HG03460 (cell line): ENCODE measurements around the gene TRAF4.
"Not testable (repeated sequence)": the region's sequence is repeated elsewhere in the genome, so short reads cannot be mapped to it uniquely, and the experiment has no call there.

Experiments
- ATAC-seq: cut with Tn5 transposase; IDR thresholded peaks from one replicate; pipeline ENCODE4 v1.9.1; 2021; ENCODE audit not compliant: unreplicated experiment

Gene TRAF4

DNA sequence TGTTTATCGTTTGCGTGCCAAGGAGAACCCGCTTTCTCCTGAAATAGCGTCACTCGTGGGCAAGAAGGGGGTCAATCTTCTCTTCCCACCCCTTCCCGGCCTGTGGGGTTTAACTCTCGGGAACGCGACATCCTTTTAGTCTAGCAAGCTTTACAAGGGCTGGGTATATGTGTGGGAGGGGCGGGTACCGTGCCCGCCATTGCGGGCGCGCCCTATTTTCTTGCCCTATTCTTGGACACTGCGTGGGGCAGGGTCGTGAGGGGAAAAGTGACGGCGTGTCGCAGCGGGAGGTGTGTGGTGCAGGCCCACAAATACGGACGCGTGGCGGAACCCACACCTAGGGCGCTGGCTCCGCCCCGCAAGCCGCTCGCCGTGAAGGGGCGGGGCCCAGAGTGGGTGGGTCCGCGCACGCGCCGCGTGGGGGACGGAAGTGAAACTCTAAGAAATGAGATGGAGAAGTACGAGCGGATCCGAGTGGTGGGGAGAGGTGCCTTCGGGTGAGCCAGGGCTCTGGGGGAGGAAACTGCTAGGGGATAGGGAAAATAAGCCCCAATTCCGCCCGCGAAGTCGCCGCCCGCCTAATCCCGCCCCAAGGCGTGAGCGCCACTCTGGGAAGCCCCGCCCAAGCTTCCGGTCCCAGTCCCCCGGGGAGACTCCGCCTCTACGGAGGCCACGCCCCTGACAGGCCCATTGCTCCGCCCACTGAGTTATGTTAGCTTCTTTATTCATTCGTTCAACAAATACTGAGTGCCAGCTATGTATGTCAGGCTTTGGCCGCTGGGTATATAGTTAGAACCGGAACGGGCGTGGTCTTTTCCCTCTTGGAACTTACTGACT lies 15.2 kb upstream of the TRAF4 start, which contains the start of gene NEK8:
Gene NEK8 (plus strand): TSS at position 425 of the 837 bp plus-strand sequence. CDS start 26 bp downstream, at position 451.
- ATAC-seq, result peak; percentile 35

DNA sequence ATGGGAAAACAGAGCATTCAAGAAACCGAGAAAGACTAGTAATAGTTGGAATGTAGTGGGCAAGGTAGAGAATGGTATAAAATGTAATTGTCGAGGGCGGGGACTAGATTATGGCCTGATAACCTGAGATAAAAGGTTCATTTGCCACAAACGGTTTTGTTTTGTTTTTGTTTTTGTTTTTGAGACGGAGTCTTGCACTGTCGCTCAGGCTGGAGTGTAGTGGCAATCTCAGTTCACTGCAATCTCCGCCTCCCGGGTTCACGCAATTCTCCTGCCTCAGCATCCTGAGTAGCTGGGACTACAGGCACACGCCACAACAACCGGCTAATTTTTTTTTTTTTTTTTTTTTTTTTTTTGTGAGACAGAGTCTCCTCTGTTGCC lies 13.9 kb upstream of the TRAF4 start:
- no peak for ATAC-seq

DNA sequence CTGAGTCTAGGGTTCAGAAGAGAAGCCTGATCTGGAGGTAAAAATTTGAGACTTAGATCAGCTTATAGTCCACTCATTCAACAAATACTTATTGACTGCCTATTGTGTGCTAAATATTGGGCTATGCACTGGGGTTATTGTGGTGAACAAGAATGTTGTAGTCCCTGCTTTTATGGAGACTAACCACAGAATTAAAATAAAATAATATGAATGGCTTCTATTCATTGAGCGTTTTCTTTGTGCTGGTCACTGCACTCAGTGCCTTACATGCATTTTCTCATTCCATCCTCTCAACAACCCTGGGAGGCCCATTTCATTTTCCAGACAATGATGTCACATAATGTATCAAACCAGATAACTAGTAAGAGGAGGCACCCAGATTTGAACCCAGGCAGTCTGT lies 10.5 kb upstream of the TRAF4 start:
- no peak for ATAC-seq

DNA sequence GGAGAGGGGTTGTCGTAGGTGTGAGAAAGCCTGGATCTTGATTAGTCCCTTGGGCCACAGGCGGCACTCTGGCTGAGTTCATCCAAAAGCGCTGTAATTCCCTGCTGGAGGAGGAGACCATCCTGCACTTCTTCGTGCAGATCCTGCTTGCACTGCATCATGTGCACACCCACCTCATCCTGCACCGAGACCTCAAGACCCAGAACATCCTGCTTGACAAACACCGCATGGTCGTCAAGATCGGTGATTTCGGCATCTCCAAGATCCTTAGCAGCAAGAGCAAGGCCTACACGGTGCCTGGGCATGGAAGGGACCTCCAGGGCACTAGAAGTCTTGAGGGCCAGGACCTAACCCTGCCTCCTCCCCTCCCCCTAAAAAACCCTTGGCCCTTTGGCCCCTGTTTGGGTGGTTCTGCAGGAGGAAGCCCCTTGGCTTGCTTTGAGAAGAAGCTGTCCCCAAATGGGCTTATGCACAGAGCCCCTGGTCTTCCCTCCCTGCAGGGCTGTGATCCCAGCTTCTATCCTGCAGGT lies 9.0 kb upstream of the TRAF4 start:
- ATAC-seq, result no peak

DNA sequence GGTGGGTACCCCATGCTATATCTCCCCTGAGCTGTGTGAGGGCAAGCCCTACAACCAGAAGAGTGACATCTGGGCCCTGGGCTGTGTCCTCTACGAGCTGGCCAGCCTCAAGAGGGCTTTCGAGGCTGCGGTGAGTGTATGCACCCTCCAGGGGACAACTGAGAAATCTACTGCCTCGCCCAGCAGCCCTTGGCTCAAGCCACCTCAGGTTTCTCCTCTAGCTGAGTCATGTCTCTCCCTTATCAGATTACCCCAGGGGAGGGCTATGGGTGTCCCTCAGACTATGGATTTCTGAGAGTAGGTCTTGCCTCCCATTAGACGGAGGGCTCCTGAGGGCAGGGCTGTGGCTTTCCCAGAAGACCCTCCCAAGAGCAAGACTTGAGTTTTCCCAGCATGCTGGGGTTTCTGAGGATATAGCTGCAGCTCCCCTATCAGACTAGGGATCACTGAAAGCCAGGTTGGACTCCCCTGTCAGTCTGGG lies 8.5 kb upstream of the TRAF4 start:
- ATAC-seq, result no peak

DNA sequence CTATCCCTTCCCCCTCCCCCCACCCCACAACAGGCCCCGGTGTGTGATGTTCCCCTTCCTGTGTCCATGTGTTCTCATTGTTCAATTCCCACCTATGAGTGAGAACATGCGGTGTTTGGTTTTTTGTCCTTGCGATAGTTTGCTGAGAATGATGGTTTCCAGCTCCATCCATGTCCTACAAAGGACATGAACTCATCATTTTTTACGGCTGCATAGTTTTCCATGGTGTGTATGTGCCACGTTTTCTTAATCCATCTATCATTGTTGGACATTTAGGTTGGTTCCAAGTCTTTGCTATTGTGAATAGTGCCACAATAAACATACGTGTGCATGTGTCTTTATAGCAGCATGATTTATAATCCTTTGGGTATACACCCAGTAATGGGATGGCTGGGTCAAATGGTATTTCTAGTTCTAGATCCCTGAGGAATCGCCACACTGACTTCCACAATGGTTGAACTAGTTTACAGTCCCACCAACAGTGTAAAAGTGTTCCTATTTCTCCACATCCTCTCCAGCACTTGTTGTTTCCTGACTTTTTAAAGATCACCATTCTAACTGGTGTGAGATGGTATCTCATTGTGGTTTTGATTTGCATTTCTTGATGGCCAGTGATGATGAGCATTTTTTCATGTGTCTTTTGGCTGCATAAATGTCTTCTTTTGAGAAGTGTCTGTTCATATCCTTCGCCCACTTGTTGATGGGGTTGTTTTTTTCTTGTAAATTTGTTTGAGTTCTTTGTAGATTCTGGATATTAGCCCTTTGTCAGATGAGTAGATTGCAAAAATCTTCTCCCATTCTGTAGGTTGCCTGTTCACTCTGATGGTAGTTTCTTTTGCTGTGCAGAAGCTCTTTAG lies 7.7 kb upstream of the TRAF4 start:
- not testable (repeated sequence) for ATAC-seq

DNA sequence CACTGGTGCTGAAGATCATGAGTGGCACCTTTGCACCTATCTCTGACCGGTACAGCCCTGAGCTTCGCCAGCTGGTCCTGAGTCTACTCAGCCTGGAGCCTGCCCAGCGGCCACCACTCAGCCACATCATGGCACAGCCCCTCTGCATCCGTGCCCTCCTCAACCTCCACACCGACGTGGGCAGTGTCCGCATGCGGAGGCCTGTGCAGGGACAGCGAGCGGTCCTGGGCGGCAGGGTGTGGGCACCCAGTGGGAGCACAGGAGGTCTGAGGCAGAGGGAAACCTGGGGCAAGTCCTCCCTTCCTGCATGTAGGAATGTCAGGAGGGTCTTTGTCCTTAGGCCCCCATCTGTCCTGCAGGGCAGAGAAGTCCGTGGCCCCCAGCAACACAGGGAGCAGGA lies 6.5 kb upstream of the TRAF4 start:
- no peak for ATAC-seq

DNA sequence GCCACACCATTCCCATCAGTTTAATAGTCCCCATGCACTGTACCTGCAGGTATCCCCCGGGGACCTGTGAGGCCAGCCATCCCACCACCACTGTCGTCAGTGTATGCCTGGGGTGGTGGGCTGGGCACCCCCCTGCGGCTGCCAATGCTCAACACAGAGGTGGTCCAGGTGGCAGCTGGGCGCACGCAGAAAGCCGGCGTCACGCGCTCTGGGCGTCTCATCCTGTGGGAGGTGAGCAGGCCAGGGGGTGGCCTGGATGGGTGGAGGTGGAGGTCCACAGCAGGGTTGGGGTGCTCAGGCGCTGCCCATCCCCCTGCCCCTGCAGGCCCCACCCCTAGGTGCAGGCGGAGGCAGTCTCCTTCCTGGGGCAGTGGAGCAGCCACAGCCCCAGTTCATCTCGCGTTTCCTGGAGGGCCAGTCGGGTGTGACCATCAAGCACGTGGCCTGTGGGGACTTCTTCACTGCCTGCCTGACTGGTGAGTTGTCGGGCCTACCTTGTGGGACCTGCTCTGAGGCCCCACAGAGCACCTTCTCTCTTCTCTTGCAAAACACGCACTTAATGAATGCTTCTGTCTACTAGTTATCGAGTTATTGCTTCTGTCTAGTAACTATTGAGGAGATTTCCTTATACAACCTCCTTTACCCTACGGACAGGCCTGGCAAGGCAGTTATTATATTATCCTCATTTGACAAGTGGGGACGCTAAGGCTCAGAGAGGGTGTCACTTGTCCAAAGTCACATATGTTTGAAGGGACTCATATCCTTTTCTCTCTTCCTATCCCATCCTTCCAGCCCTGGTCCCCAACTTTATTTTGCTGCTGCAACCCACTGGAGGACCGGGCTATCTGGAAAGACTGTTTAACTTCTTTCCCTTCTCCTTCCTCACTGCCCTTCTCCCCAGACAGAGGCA lies 5.8 kb upstream of the TRAF4 start:
- peak; percentile 61 for ATAC-seq

DNA sequence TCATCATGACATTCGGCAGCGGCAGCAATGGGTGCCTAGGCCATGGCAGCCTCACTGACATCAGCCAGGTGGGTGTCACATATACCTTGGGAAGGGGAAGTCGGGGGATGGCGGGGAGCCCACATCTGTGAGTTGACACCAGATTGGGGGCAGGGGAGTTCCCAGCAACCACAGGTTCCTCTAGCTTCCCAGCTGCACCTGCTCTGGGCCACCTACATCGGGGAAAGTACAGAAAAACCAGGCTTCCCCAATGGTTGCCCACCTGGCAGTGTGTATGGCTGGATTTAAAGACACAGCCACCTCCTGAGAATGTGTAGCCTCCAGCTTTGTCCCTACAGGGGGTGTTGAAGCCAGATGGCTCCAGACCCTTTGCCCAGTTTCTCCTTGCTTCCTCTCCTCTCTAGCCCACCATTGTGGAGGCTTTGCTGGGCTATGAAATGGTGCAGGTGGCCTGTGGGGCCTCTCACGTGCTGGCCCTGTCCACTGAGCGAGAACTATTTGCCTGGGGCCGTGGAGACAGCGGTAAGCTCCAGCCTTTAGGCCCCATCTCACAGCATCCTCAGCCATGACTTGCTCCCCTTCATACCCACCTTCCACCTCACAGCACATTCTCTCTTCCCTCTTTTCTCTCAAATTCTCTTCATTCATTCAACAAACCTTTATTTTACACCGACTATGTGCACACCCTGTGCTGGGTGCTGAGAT lies 5.0 kb upstream of the TRAF4 start:
- no peak for ATAC-seq

DNA sequence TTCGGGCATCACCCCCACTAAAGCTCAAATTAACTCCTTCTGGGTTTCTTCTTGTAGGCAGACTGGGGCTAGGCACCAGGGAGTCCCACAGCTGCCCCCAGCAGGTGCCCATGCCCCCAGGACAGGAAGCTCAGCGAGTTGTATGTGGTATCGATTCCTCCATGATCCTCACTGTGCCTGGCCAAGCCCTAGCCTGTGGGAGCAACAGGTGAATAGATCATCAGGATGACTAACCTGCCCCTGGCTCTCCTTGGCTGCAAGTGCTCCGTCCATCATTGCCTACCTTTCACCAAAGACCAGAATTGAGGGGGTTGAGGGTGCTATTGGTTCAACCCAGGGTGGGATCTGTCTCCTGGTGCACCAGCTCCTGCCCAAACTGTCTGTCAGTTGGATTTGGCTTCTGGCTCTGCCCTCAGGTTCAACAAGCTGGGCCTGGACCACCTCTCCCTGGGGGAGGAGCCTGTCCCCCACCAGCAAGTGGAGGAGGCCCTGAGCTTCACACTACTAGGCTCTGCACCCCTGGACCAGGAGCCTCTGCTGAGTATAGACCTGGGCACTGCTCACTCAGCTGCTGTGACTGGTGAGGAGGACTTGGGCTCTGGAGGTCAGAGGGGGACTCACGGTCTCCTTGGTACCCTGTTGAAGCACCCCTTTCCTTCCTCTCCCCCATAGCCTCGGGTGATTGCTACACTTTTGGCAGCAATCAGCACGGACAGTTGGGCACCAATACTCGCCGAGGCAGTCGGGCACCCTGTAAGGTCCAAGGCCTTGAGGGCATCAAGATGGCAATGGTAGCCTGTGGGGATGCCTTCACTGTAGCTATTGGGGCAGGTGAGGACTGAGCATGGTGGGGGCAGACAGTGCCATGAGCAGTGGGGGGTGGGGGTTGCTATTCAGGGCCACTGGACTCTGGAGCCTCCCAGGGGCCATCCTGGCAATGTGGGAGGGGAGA lies 3.1 kb upstream of the TRAF4 start:
- no peak for ATAC-seq

DNA sequence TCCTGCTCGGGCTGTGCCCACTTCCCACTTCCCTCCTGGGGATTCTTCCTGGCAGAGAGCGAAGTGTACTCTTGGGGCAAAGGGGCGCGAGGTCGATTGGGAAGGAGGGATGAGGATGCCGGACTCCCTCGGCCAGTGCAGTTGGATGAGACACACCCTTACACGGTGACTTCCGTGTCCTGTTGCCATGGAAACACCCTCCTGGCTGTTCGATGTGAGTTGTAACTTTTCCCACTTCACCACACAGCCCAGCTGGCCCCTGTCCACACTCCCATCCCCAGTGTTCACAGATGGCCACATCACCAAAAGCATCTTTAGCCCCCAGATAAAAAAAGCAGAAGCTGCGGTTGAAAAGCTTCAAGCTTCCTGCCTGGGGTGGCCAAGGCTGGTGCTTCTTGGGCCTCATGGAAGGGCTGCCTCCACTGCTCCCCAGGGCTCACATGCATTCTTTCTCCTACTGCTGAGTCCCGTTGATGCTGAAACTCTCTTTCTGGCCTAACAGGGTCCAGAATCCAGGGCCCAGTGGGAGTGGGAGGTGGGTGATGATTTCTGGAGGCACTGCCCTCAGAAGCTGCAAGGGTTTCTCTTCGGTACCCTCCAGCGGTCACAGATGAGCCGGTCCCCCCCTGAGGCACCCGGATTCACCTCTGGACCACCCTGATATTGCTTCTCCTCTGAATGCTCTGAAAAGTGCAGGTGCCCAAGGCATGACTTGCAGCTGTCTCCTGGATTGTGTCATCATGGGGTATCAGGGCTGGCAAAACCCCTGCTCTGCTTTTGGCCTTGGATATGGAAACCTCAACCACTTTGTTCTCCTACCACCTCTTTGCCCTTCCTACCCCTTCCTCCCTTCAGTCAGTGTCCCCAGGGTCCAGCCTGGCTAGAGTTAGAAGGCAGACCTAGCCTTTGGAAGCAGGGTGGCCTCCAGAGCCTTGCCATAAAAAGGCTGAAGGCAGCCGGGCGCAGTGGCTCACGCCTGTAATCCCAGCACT lies 2.2 kb upstream of the TRAF4 start:
- ATAC-seq, result no peak

DNA sequence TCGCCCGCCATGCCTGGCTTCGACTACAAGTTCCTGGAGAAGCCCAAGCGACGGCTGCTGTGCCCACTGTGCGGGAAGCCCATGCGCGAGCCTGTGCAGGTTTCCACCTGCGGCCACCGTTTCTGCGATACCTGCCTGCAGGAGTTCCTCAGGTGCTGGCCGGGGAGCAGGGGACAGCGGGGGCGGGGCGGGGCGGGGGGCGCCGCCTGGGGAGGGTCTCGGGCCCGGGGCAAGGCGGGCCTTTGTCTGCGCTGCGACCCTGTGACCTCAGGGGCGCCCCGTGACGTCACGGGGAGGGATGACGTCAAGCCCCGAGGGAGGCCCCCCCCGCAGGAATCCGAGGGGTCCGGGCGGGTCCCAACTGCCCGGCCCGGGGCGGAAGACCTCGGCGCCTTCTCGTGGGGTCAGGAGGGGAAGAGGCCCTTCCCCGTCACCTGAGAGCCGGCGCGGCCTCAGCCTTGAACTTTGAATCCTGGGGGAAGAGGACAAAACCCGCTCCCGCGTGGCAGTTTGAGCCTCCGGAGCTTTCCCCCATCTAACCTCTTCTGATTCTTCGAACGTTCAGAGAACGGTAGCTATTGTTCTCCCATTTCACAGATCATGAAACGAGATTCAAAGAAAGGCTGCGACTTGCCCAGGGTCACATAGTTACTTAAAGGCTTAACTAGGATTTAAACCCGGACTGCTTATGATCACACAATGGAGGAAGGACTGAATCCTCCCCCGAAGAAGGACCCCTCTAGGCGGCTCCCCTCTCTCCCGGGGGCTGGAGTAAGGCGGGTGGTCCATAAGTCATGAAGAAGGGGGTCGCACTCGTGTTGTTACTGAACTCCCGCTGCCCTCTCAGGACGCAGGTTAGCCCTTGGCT lies 527 bp downstream of the TRAF4 start:
- ATAC-seq, result peak; percentile 18

DNA sequence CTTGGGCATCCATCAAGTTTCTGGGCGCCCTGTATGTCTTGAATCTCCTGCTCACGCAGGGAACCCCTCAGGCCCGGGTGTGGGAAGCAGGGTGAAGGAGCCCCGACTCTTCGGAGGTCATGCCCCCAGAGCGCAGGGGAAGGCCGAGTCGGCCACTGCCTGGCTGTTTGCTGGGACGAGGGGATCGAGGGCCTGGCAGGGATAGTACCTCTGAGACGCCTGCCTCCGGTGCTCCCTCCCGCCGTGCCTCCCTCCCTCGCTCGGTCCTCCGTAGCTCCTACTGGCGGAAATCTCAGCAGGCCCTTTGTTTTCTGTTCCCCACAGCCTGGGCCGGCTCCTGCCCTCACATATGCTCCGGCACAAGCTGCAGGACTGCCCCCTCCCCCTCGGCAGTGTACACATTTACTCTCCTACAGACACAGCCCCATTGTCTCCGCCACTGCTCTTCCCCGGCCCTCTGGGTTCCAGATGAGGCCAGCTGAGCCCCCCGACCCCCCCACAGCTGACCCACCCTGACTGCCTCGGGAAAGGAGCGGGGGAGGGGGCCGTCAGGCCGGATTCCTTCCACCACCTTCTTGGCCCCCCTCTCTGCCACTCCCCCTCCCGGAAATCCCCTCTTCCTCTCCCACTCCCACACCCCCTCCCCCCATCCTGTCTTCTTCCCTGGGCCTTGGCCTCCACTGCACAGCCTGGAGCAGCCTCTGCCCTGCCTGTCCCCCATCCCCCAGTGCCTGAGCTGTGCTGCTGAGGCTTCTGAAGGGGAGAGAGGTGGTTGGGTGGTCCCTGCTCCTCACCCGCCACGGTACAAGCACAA lies 1.4 kb downstream of the TRAF4 start:
- ATAC-seq, result no peak

DNA sequence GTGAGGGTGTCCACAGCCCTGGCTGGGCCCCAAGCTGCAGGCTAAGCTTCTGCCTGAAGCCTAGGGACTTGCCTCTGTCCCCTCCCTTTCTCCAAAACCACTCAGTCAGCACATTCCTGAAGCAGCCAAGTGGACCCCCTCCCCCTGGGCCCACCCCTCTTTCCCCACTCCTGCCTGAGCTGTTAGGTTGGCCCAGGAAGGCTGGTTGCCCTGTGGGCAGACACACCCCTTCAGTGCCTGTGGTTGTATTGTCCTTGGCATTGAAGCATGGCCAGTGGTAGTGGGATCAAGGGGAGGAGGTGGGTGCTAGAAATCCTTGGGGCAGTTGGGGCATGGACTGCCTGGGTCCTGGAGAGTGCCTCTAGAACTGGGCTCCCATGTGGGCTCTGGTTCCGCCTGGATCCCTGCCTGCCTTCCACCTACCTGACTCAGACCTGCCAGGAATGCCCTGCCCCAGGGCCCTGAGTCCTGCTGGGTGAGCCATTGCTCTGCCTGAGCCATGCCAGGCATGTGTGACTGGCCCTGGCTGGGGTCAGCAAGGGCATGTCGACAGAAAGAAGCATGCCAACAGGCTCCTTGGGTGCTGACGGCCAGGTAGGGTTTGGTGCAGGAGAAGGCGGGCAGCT lies 2.1 kb downstream of the TRAF4 start:
- ATAC-seq, result no peak

DNA sequence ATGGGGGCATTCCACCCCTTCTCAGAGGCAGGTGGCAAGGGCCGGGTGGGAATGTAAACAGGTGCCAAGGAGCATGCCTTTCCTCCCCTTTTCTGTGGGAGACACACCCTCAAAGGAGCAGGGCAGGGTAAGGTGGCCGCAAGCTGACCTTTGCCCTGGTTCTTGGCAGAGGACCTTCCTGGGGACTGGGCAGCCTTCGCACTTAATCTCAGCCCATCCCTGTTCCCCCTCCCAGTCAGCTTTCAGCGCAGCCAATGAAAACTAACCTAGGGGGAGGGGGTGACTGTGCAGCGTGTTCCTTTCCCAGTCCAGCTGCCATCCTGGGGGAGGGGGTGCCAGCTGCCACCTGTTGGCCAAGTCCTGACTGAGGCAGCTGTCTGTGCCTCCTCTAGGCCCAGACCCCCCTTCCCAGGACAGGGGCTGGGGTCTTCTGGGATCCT lies 2.8 kb downstream of the TRAF4 start:
- ATAC-seq, result no peak
